Activated CD4-positive, alpha-beta T cell treated with anti-CD3 and anti-CD28 coated beads, Interleukin-2, amount 50 U/mL, for 1 hour (primary cell): ENCODE data around the gene SH3YL1.

Experiments used
- DNase-seq: peaks from one replicate; pipeline ENCODE4 v3.0.0-alpha.2; 2020

The SH3YL1 gene

GRCh38 chr2:263774-264492 lies at the start of gene SH3YL1:
Gene SH3YL1 (minus strand): TSS chr2:264032. CDS start chr2:263984, 48 bp downstream.
- DNase-seq, result peak; percentile 62

GRCh38 chr2:310994-311393 lies 47.2 kb upstream of the SH3YL1 start:
- DNase-seq, result no peak

- DNase-seq, result no peak
Observed at GRCh38 chr2:309954-310510, 46.2 kb upstream of the SH3YL1 start.

- no peak for DNase-seq
Observed at GRCh38 chr2:309148-309953, 45.5 kb upstream of the SH3YL1 start.

- no peak for DNase-seq
Observed at GRCh38 chr2:305366-305765, 41.5 kb upstream of the SH3YL1 start.

GRCh38 chr2:296354-296753 lies 32.5 kb upstream of the SH3YL1 start:
- DNase-seq, result no peak

GRCh38 chr2:295090-295489 lies 31.3 kb upstream of the SH3YL1 start:
- no peak for DNase-seq

- peak; percentile 46 for DNase-seq
Observed at GRCh38 chr2:290090-290722, 26.4 kb upstream of the SH3YL1 start.

- no peak for DNase-seq
Observed at GRCh38 chr2:289362-290089, 25.7 kb upstream of the SH3YL1 start.

GRCh38 chr2:288758-289361 lies 25.0 kb upstream of the SH3YL1 start:
- no peak for DNase-seq

GRCh38 chr2:287911-288757 lies 24.3 kb upstream of the SH3YL1 start, which contains the start of gene ALKAL2:
Gene ALKAL2 (minus strand): TSS chr2:288091. CDS start chr2:287835, 256 bp downstream.
- DNase-seq, result no peak

GRCh38 chr2:287471-287885 lies 23.6 kb upstream of the SH3YL1 start:
- no peak for DNase-seq

GRCh38 chr2:286774-287392 lies 23.1 kb upstream of the SH3YL1 start:
- DNase-seq, result no peak

- DNase-seq, result no peak
Observed at GRCh38 chr2:286035-286434, 22.2 kb upstream of the SH3YL1 start.

- no peak for DNase-seq
Observed at GRCh38 chr2:285531-285930, 21.7 kb upstream of the SH3YL1 start.

GRCh38 chr2:284896-285492 lies 21.2 kb upstream of the SH3YL1 start:
- no peak for DNase-seq

GRCh38 chr2:283996-284794 lies 20.4 kb upstream of the SH3YL1 start:
- DNase-seq, result no peak

GRCh38 chr2:282371-283263 lies 18.8 kb upstream of the SH3YL1 start:
- no peak for DNase-seq
